Measurements from ENCODE around the gene VPS11. TPM values are rescaled to one million over a fixed set of nuclear protein-coding genes. Genes with fewer than 3 reads are reported as not detected.
A peak's percentile ranks its signal among the peaks of the same experiment; 100 is the strongest.

Gene VPS11
- total RNA-seq, 2 experiments from 2014 or later = 76.4 to 84.3 TPM

GRCh38 chr11:119019996-119020395, 47.6 kb upstream of the VPS11 start:
- H3K27ac ChIP-seq (ENCODE audit: low read depth in 1 of 2, low read length in 2 of 2) = peak overlapping the region in 1 of 2 donors; percentile 36
- no peaks in the 10 kb centered on the region for H3K27me3 ChIP-seq (ENCODE audit: control insufficient read depth in 1 of 2, insufficient read depth in 2 of 2, low read length in 2 of 2)
- intact Hi-C loops (cut with DNase I, micrococcal nuclease) = loop anchor here (2.0 to 5.0 kb wide), 3 partner anchors 47 to 177 kb away; partner anchors contain the start of genes DPAGT1 (in 2 of the 2) and VPS11 (in 2 of the 2)
- H3K4me1 ChIP-seq (ENCODE audit: insufficient read depth, low read length) = peaks cover 63% of the 10 kb centered on the region
- DNase-seq (no peak), ATAC-seq (ENCODE audit: poor library complexity) (no peak)
- H3K4me1 Mint-ChIP-seq (ENCODE audit: low read depth) = peaks cover 78% of the 10 kb centered on the region
- CTCF ChIA-PET = interaction anchor here (1.4 to 2.4 kb wide), 2 partner anchors 10 to 36 kb away, joined by 4 to 13 read pairs; partner anchors contain the start of gene SLC37A4
- no peaks in the 10 kb centered on the region for H3K9me3 Mint-ChIP-seq
- peaks cover 65% of the 10 kb centered on the region for H3K36me3 ChIP-seq (ENCODE audit: insufficient read depth, low read length)
- H3K27ac Mint-ChIP-seq = peak overlapping the region; percentile 99
- H3K27me3 Mint-ChIP-seq = no peaks in the 10 kb centered on the region
- H3K36me3 Mint-ChIP-seq (ENCODE audit: low read depth) = peaks cover 95% of the 10 kb centered on the region
- H3K4me3 ChIP-seq (ENCODE audit: low read length) = peak overlapping the region; percentile 63
- H3K4me3 Mint-ChIP-seq = peak overlapping the region; percentile 100
- POLR2A ChIA-PET = interaction anchor here (1.0 to 4.9 kb wide), 9 partner anchors 9 to 125 kb away, joined by 3 to 94 read pairs (median 14); partner anchors contain the start of genes C2CD2L, CENATAC, DPAGT1 and HYOU1
- peaks cover 0 to 3% of the 10 kb centered on the region in 2 experiments for H3K9me3 ChIP-seq (ENCODE audit: control insufficient read depth in 1 of 2, insufficient read depth in 1 of 2, low read length in 2 of 2)
- TF ChIP-seq CTCF (IDR thresholded peaks at IDR 0.05) = no peak

- no peak overlapping the region for H3K4me3 ChIP-seq (ENCODE audit: low read length)
- intact Hi-C loops (cut with DNase I, micrococcal nuclease) = no loop called here
- H3K4me1 ChIP-seq (ENCODE audit: insufficient read depth, low read length) = peaks cover 54% of the 10 kb centered on the region
- H3K9me3 Mint-ChIP-seq = no peaks in the 10 kb centered on the region
- H3K27ac Mint-ChIP-seq = peak overlapping the region; percentile 62
- ATAC-seq (ENCODE audit: poor library complexity) (no peak), DNase-seq (no peak)
- H3K27ac ChIP-seq (ENCODE audit: low read depth in 1 of 2, low read length in 2 of 2) = no peak overlapping the region
- peak overlapping the region; percentile 70 for H3K4me3 Mint-ChIP-seq
- H3K9me3 ChIP-seq (ENCODE audit: control insufficient read depth in 1 of 2, insufficient read depth in 1 of 2, low read length in 2 of 2) = peaks cover 0 to 3% of the 10 kb centered on the region in 2 experiments
- ChIA-PET CTCF (interaction anchor here (1.0 kb wide), 1 partner anchor 44 kb away, joined by 3 read pairs; no protein-coding TSS in a partner anchor), POLR2A (interaction anchor here (4.8 kb wide), 1 partner anchor 8 kb away, joined by 94 read pairs; the partner anchor contains the start of gene SLC37A4)
- H3K36me3 Mint-ChIP-seq (ENCODE audit: low read depth) = peaks cover 87% of the 10 kb centered on the region
- no peaks in the 10 kb centered on the region for H3K27me3 ChIP-seq (ENCODE audit: control insufficient read depth in 1 of 2, insufficient read depth in 2 of 2, low read length in 2 of 2)
- H3K27me3 Mint-ChIP-seq = no peaks in the 10 kb centered on the region
- H3K4me1 Mint-ChIP-seq (ENCODE audit: low read depth) = peaks cover 70% of the 10 kb centered on the region
- H3K36me3 ChIP-seq (ENCODE audit: insufficient read depth, low read length) = peaks cover 64% of the 10 kb centered on the region
- TF ChIP-seq CTCF (IDR thresholded peaks at IDR 0.05) = no peak
These were observed 46.0 kb upstream of the VPS11 start for GRCh38 chr11:119021631-119022030.

GRCh38 chr11:119023741-119024140, 43.9 kb upstream of the VPS11 start:
- TF ChIP-seq CTCF (IDR thresholded peaks at IDR 0.05) = no peak
- intact Hi-C loops (cut with DNase I, micrococcal nuclease) = no loop called here
- ChIA-PET CTCF (no interaction called here), POLR2A (interaction anchor here (1.0 kb wide), 1 partner anchor 33 kb away, joined by 4 read pairs; the partner anchor contains the start of gene HYOU1)
- H3K27ac ChIP-seq (ENCODE audit: low read depth in 1 of 2, low read length in 2 of 2) = no peak overlapping the region
- peaks cover 0 to 3% of the 10 kb centered on the region in 2 experiments for H3K9me3 ChIP-seq (ENCODE audit: control insufficient read depth in 1 of 2, insufficient read depth in 1 of 2, low read length in 2 of 2)
- Mint-ChIP-seq H3K9me3 (no peaks in the 10 kb centered on the region), H3K4me1 (ENCODE audit: low read depth) (peaks cover 52% of the 10 kb centered on the region), H3K4me3 (peak overlapping the region; percentile 31), H3K27ac (peak overlapping the region; percentile 67), H3K27me3 (no peaks in the 10 kb centered on the region), H3K36me3 (ENCODE audit: low read depth) (peaks cover 66% of the 10 kb centered on the region)
- DNase-seq (no peak), ATAC-seq (ENCODE audit: poor library complexity) (no peak)
- H3K36me3 ChIP-seq (ENCODE audit: insufficient read depth, low read length) = peaks cover 70% of the 10 kb centered on the region
- H3K4me1 ChIP-seq (ENCODE audit: insufficient read depth, low read length) = peaks cover 50% of the 10 kb centered on the region
- H3K27me3 ChIP-seq (ENCODE audit: control insufficient read depth in 1 of 2, insufficient read depth in 2 of 2, low read length in 2 of 2) = no peaks in the 10 kb centered on the region
- no peak overlapping the region for H3K4me3 ChIP-seq (ENCODE audit: low read length)

All from CD4-positive, alpha-beta T cell (primary cell).